Left lung (tissue), 10 donors: Measurements from ENCODE around the gene MUC2. TPM values are rescaled to one million over a fixed set of nuclear protein-coding genes. Genes with fewer than 3 reads are reported as not detected.

Source experiments
- ATAC-seq: fragments of 200-7000 bp; cut with Tn5 transposase; one replicate; pipeline ENCODE4 v1.9.1; 2020; ENCODE audit warnings: moderate library complexity
- DNase-seq, 4 donors: peaks; one replicate each; pipeline ENCODE4 v3.0.0-alpha.2; 2013 to 2020
- H3K27ac ChIP-seq, 2 donors: fragments of 200-600 bp; sonication (generic) in 1 of 2; one replicate each; pipeline versions ENCODE4 v1.5.0 to v1.8.0; 2020 to 2021
- H3K27me3 ChIP-seq, 2 donors: fragments of 200-600 bp; sonication (generic) in 1 of 2; one replicate each; pipeline versions ENCODE4 v1.5.0 to v1.8.0; 2020 to 2021
- H3K36me3 ChIP-seq, 2 donors: fragments of 200-600 bp; sonication (generic) in 1 of 2; one replicate each; pipeline versions ENCODE4 v1.5.0 to v1.8.0; 2020 to 2021
- H3K4me1 ChIP-seq, 2 donors: fragments of 200-600 bp; one replicate each; pipeline ENCODE4 v1.8.0; 2021
- H3K4me3 ChIP-seq, 2 donors: fragments of 200-600 bp; sonication (generic) in 1 of 2; one replicate each; pipeline versions ENCODE4 v1.5.0 to v1.8.0; 2020 to 2021; ENCODE audit warnings: mild to moderate bottlenecking in 1 of 2
- H3K9me3 ChIP-seq, 2 donors: fragments of 200-600 bp; sonication (generic) in 1 of 2; one replicate each; pipeline versions ENCODE4 v1.5.0 to v1.8.0; 2020 to 2021
- CTCF ChIP-seq, 2 donors: fragments of 200-600 bp; sonication (generic) in 1 of 2; IDR thresholded peaks; one replicate each; pipeline versions ENCODE4 v1.5.0 to v1.8.0; 2021; ENCODE audit warnings: antibody characterized with exemption in 2 of 2
- intact Hi-C, 2 donors: fragments of 100-400 bp; cut with DNase I; formaldehyde crosslinking; loops; one replicate each; pipeline versions ENCODE4 v1.11.2 to v1.14.2; 2022
- polyA plus RNA-seq, 6 donors: library from polyadenylated mRNA; unstranded; fragments of 120-200 nt; gene quantifications; one replicate each; pipeline ENCODE4 v1.2.1, GENCODE V29; 2013; ENCODE audit not compliant: insufficient read length in 6 of 6
- total RNA-seq, 2 donors: library from RNA; stranded (reverse); fragmentation: NEBNext Ultra II Directional; extraction: Animal tissue kit (Norgen Biotek cat#: 25700); gene quantifications; one replicate each; pipeline ENCODE4 v1.2.1, GENCODE V29; 2021
- donor health status: DM: no; HTN: yes; CAD: no.
- donor health status: DM: no; HTN: no; CAD: no.

MUC2 gene
- total and polyA plus RNA-seq, 8 donors = 0.02 to 0.03 (median 0.03) TPM; not detected in 3

DNA sequence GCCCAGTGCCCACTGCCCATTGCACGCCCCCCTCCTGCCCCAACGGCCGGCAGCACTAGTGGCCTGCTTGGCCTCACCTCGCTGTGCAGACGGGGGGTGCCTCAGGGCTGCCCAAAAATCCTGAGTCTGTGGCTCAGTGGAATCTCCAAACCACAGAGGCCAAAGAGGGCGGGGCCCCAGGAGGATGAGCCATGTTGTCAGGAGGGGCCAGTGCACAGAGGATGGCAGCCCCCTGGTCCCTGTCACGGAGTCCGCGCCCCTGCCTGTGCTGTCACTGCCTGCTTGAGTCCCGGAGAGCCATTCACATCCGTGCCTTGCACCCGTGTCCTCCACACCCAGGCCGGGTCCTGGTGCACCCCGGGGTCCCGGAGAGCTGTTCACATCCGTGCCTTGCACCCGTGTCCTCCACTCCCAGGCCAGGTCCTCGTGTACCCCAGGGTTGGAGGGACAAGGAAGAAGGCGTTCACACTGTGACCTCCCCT, 46.7 kb downstream of the MUC2 start:
- intact Hi-C loops = no loop called here
- Histone ChIP-seq H3K9me3 (no peaks in the 10 kb centered on the region), H3K27me3 (peaks cover 0 to 55% of the 10 kb centered on the region in 2 donors), H3K27ac (no peak overlapping the region), H3K4me3 (no peak overlapping the region), H3K4me1 (no peaks in the 10 kb centered on the region), H3K36me3 (no peaks in the 10 kb centered on the region)
- ATAC-seq = no peak
- peak in 1 of 4 donors; percentile 69 for DNase-seq
- no peak for TF ChIP-seq CTCF (IDR thresholded peaks at IDR 0.05)

DNA sequence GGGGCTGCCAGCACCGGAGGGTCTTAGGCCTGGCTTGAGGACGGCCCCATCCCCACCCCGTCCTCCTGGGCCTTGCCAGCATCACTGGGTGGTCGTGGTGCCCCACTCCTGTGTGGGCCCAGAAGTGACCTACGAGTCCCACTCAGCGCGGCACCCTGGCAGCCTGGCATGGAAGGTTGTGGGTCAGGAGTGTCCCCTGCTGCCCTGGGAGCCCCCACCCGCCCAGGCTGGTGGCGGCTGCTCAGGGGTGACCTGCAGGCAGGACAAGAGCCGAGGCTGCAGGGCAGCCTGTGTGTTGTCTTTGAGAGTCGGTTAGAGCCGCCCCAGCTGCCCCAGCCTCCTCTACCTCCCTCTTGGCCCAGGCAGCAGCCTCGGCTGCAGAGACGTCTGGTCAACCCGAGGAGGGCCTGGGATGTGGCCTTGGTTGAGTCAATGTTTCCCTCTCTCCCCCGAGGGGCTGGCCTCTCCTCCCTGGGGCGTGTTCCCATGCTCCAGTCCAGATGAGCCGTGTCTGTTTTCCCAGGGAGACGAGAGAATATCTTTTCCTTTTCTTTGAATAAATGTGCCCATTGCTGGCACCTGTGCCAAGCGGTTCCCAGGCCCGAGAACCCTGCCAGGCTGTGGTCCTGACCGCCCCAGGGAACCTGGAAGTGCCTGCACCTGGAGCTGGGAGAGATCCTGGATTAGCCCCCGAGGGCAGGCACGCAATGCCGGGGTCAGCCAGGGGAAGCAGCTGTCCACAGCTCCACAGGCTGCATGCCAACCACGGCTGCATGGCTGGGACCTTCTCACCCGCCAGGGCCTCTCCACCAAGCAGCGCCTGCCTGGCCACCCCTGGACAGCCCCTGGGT, 47.4 kb downstream of the MUC2 start:
- peaks cover 0 to 60% of the 10 kb centered on the region in 2 donors for H3K27me3 ChIP-seq
- no peaks in the 10 kb centered on the region for H3K4me1 ChIP-seq
- DNase-seq (peak in 1 of 4 donors; percentile 77), ATAC-seq (peak; percentile 12)
- no peaks in the 10 kb centered on the region for H3K36me3 ChIP-seq
- H3K9me3 ChIP-seq = no peaks in the 10 kb centered on the region
- TF ChIP-seq CTCF (IDR thresholded peaks at IDR 0.05) = no peak
- H3K27ac ChIP-seq = no peak overlapping the region
- intact Hi-C loops = no loop called here
- no peak overlapping the region for H3K4me3 ChIP-seq

DNA sequence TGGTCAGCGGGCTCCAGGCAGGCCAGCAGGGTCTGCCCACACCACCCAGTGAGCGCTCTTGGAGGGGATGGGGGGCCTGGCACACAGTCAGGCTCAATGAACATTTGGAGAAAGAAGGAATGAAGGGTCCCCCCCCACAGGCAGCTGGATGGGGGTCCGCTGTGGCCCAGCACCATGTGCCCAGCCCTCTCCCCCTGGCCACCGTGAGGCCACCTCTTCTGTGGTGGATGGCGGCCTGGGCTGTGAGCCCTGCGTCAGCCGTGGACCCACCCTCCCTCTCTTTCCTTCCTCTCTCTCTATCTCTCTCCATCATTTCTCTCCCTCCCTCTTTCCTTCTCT, 48.0 kb downstream of the MUC2 start:
- Histone ChIP-seq H3K27me3 (peaks cover 0 to 66% of the 10 kb centered on the region in 2 donors), H3K9me3 (no peaks in the 10 kb centered on the region), H3K4me1 (no peaks in the 10 kb centered on the region), H3K36me3 (no peaks in the 10 kb centered on the region), H3K27ac (no peak overlapping the region), H3K4me3 (no peak overlapping the region)
- TF ChIP-seq CTCF (IDR thresholded peaks at IDR 0.05) = no peak
- intact Hi-C loops = no loop called here
- DNase-seq (no peak), ATAC-seq (no peak)

- no peak overlapping the region for H3K4me3 ChIP-seq
- no peak for DNase-seq
- no peak for ATAC-seq
- peaks cover 0 to 70% of the 10 kb centered on the region in 2 donors for H3K27me3 ChIP-seq
- intact Hi-C loops = no loop called here
- H3K27ac ChIP-seq = no peak overlapping the region
- H3K4me1 ChIP-seq = no peaks in the 10 kb centered on the region
- H3K36me3 ChIP-seq = no peaks in the 10 kb centered on the region
- H3K9me3 ChIP-seq = no peaks in the 10 kb centered on the region
- no peak for TF ChIP-seq CTCF (IDR thresholded peaks at IDR 0.05)
Observed at GRCh38 chr11:1123970-1124369, 49.3 kb downstream of the MUC2 start.

Other genes starting within 250 kb of the MUC2 start
- 10 to 100 TPM; 22.6 to 32.1 TPM for gene CRACR2B, start 247.0 kb upstream of the MUC2 start, total RNA-seq
- gene CRACR2B, start 247.0 kb upstream of the MUC2 start, polyA plus RNA-seq = 10 to 100 TPM; 14.2 to 26.0 (median 19.9) TPM
- 100 to 1,000 TPM; 501 to 815 TPM for gene CD151, start 241.9 kb upstream of the MUC2 start, total RNA-seq
- 100 to 1,000 TPM; 122 to 182 (median 145) TPM for gene CD151, start 241.9 kb upstream of the MUC2 start, polyA plus RNA-seq
- gene POLR2L, start 232.3 kb upstream of the MUC2 start, total RNA-seq = 100 to 1,000 TPM; 140 to 227 TPM
- 100 to 1,000 TPM in 3 of 6 donors, 10 to 100 TPM in 3; 65.2 to 121 (median 97.7) TPM for gene POLR2L, start 232.3 kb upstream of the MUC2 start, polyA plus RNA-seq
- gene TSPAN4, start 232.0 kb upstream of the MUC2 start, total RNA-seq = 100 to 1,000 TPM; 129 to 132 TPM
- gene TSPAN4, start 232.0 kb upstream of the MUC2 start, polyA plus RNA-seq = 10 to 100 TPM; 46.9 to 75.3 (median 73.2) TPM
- 10 to 100 TPM; 92.7 to 94.2 TPM for gene CHID1, start 164.1 kb upstream of the MUC2 start, total RNA-seq
- gene CHID1, start 164.1 kb upstream of the MUC2 start, polyA plus RNA-seq = 10 to 100 TPM; 81.4 to 95.7 (median 93.7) TPM
- 10 to 100 TPM; 97.1 to 98.4 TPM for gene AP2A2, start 149.0 kb upstream of the MUC2 start, total RNA-seq
- gene AP2A2, start 149.0 kb upstream of the MUC2 start, polyA plus RNA-seq = 10 to 100 TPM; 77.0 to 91.2 (median 81.4) TPM
- gene MUC6, start 38.2 kb upstream of the MUC2 start, total RNA-seq = not detected
- 1 to 10 TPM in 1 of 6 donors, under 1 TPM in 5; 0.34 to 1.0 (median 0.56) TPM for gene MUC6, start 38.2 kb upstream of the MUC2 start, polyA plus RNA-seq
- under 1 TPM in 1 of 2 donors, not detected in 1; 0.37 TPM for gene MUC5AC, start 83.1 kb downstream of the MUC2 start, total RNA-seq
- under 1 TPM; 0.04 to 0.75 (median 0.23) TPM for gene MUC5AC, start 83.1 kb downstream of the MUC2 start, polyA plus RNA-seq
- 10 to 100 TPM in 1 of 2 donors, under 1 TPM in 1; 0.06 to 33.4 TPM for gene MUC5B, start 148.2 kb downstream of the MUC2 start, total RNA-seq
- gene MUC5B, start 148.2 kb downstream of the MUC2 start, polyA plus RNA-seq = under 1 TPM; 0.13 to 0.40 (median 0.27) TPM
- 10 to 100 TPM; 54.7 to 63.5 TPM for gene TOLLIP, start 234.8 kb downstream of the MUC2 start, total RNA-seq
- gene TOLLIP, start 234.8 kb downstream of the MUC2 start, polyA plus RNA-seq = 10 to 100 TPM; 22.4 to 32.6 (median 25.0) TPM